ENCODE data around the gene AFP.

- TF ChIP-seq CTCF (IDR thresholded peaks at IDR 0.05; ENCODE audit: insufficient read depth, low read length, poor library complexity, severe bottlenecking) (no peak), EZH2phosphoT487 (conservative IDR thresholded peaks at IDR 0.05; ENCODE audit: low read length) (no peak)
These were observed 51.2 kb downstream of the AFP start for GRCh38 chr4:73487233-73487632.
